ENCODE measurements around the gene MGAT3.

DNA sequence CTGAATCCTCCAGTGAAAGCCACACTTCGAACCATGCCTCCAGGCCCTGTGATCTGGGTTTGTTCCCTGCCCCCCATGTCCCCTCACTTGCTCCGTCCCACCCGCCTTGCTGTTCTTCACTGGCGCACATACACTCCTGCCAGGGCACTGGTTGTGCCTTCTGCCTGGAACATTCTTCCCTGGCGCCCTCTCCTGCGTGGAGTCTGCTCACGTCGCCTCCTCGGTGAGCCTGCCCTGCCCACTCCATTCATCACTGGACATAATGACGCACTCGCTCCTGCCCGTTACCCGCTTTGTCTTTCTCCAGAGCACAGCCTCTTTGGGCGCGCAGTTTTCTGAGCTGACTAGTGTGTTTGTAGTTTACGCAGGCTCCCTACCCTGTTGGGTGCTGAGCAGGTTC, 24.2 kb downstream of the MGAT3 start:
- TF ChIP-seq, protein P1, sequence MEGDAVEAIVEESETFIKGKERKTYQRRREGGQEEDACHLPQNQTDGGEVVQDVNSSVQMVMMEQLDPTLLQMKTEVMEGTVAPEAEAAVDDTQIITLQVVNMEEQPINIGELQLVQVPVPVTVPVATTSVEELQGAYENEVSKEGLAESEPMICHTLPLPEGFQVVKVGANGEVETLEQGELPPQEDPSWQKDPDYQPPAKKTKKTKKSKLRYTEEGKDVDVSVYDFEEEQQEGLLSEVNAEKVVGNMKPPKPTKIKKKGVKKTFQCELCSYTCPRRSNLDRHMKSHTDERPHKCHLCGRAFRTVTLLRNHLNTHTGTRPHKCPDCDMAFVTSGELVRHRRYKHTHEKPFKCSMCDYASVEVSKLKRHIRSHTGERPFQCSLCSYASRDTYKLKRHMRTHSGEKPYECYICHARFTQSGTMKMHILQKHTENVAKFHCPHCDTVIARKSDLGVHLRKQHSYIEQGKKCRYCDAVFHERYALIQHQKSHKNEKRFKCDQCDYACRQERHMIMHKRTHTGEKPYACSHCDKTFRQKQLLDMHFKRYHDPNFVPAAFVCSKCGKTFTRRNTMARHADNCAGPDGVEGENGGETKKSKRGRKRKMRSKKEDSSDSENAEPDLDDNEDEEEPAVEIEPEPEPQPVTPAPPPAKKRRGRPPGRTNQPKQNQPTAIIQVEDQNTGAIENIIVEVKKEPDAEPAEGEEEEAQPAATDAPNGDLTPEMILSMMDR (conservative IDR thresholded peaks at IDR 0.05): no peak
- TF ChIP-seq ZFX (IDR thresholded peaks at IDR 0.05): no peak

Measured in C4-2B (cell line).